GM13976 (cell line): ENCODE results near the gene CDK11B.
A peak's percentile ranks its signal among the peaks of the same experiment; 100 is the strongest.

Experiments
- DNase-seq: peaks from one replicate; pipeline ENCODE4 v3.0.0; 2012; ENCODE audit warnings: low spot score
- in situ Hi-C: fragments of 300-500 bp; cut with MboI; formaldehyde crosslinking; loops from one replicate; pipeline ENCODE4 v1.12.0; 2022; ENCODE audit warnings: low sequenced_read_pairs, mixed read lengths, inconsistent platforms; ENCODE audit not compliant: unreplicated experiment
- TF ChIP-seq, protein P1 (sequence below): IDR thresholded peaks from 2 replicates; pipeline ENCODE4 v1.5.1; 2012; ENCODE audit warnings: borderline replicate concordance, mild to moderate bottlenecking; ENCODE audit not compliant: insufficient read depth; ENCODE audit errors: extremely low read depth, missing control alignments, control extremely low read depth

CDK11B gene

GRCh38 chr1:1629430-1630190 is 29.2 kb downstream of the CDK11B start:
- in situ Hi-C loops = no loop called here
- peak; percentile 82 for DNase-seq
- TF ChIP-seq, protein P1, sequence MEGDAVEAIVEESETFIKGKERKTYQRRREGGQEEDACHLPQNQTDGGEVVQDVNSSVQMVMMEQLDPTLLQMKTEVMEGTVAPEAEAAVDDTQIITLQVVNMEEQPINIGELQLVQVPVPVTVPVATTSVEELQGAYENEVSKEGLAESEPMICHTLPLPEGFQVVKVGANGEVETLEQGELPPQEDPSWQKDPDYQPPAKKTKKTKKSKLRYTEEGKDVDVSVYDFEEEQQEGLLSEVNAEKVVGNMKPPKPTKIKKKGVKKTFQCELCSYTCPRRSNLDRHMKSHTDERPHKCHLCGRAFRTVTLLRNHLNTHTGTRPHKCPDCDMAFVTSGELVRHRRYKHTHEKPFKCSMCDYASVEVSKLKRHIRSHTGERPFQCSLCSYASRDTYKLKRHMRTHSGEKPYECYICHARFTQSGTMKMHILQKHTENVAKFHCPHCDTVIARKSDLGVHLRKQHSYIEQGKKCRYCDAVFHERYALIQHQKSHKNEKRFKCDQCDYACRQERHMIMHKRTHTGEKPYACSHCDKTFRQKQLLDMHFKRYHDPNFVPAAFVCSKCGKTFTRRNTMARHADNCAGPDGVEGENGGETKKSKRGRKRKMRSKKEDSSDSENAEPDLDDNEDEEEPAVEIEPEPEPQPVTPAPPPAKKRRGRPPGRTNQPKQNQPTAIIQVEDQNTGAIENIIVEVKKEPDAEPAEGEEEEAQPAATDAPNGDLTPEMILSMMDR = no peak

DNA sequence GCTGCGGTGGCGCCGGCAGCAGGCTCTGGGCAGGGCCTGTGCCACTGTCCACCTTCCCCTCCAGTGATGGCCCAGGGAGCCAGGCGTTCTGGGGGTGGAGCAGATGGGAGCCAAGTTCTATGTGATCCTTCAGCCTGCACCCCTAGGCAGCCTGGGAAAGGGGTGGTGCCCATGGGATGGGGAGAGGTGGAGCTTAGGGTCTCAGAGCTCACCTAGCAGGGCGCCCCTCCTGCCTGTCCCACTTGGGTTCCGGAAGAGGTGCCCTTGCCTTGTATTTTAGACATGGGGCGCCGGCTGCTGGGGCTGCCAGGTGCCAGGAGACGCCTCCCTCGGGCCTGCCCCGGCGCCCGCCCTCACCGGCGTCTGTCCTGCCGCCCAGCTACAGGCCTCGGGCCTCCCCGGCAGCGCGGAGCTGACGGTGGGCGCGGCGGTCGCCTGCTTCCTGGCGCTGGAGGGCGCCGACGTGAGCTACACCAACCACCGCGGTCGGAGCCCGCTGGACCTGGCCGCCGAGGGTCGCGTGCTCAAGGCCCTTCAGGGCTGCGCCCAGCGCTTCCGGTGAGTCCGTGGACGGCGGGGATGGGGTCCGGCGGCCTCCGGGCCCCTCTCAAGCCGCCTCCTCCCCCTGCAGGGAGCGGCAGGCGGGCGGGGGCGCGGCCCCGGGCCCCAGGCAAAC is 29.9 kb downstream of the CDK11B start:
- DNase-seq = peak; percentile 54
- in situ Hi-C loops = no loop called here
- TF ChIP-seq, protein P1 = no peak

DNA sequence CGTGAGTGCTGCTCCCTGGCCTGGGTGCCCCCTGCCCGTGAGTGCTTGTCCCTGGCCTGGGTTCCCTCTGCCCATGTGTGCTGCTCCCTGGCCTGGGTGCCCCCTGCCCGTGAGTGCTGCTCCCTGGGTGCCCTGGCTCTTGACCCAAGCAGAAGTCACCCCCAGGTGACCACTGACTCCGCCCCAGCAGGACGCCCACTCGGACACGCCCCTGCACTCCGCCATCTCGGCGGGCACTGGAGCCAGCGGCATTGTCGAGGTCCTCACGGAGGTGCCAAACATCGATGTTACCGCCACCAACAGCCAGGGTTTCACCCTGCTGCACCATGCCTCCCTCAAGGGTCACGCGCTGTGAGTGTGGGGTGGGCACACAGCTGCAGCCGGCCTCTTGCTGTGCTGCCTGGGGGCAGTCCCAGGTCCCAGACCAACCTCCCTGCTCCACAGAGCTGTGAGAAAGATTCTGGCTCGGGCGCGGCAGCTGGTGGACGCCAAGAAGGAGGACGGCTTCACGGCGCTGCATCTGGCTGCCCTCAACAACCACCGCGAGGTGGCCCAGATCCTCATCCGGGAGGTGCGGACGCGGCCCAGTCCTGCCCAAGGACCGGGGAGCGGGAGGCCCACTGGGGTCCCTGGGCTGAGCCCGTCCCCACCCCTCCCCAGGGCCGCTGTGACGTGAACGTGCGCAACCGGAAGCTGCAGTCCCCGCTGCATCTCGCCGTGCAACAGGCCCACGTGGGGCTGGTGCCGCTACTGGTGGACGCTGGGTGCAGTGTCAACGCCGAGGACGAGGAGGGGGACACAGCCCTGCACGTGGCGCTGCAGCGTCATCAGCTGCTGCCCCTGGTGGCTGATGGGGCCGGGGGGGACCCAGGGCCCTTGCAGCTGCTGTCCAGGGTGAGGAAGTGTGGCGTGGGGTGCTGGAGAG is 30.7 kb downstream of the CDK11B start:
- in situ Hi-C loops = no loop called here
- no peak for DNase-seq
- TF ChIP-seq, protein P1 = no peak

- no peak for DNase-seq
- in situ Hi-C loops = no loop called here
- TF ChIP-seq, protein P1 = no peak
Measured at GRCh38 chr1:1627261-1627828, 31.5 kb downstream of the CDK11B start.

- in situ Hi-C loops = no loop called here
- no peak for DNase-seq
- TF ChIP-seq, protein P1 = no peak
Measured at GRCh38 chr1:1626207-1627141, 32.3 kb downstream of the CDK11B start.

- no peak for DNase-seq
- in situ Hi-C loops = no loop called here
- TF ChIP-seq, protein P1 = no peak
Measured at GRCh38 chr1:1625824-1626206, 33.0 kb downstream of the CDK11B start.
